Heart right ventricle (tissue), 16 donors: ENCODE results near the gene MFF. TPM values are rescaled to one million over a fixed set of nuclear protein-coding genes. Genes with fewer than 3 reads are reported as not detected.

Source experiments
- ATAC-seq, 8 donors: fragments of 200-7000 bp; cut with Tn5 transposase; one replicate each; pipeline ENCODE4 v1.9.1; 2020; ENCODE audit warnings: mild to moderate bottlenecking in 8 of 8, moderate library complexity in 8 of 8, moderate number of reproducible peaks in 1 of 8
- DNase-seq, 2 donors: peaks; one replicate each; pipeline ENCODE4 v3.0.0-alpha.2; 2020
- H3K27ac ChIP-seq, 10 donors: fragments of 200-600 bp; sonication (generic) in 2 of 10; one replicate each; pipeline versions ENCODE4 v1.5.0 to v1.8.0; 2020 to 2022; ENCODE audit warnings: mild to moderate bottlenecking in 3 of 10
- H3K27me3 ChIP-seq, 7 donors: fragments of 200-600 bp; one replicate each; pipeline ENCODE4 v1.8.0; 2021 to 2022; ENCODE audit warnings: mild to moderate bottlenecking in 2 of 7
- H3K36me3 ChIP-seq, 9 donors: fragments of 200-600 bp; sonication (generic) in 1 of 9; one replicate each; pipeline versions ENCODE4 v1.5.0 to v1.8.0; 2020 to 2022; ENCODE audit warnings: mild to moderate bottlenecking in 2 of 9
- H3K4me1 ChIP-seq, 9 donors: fragments of 200-600 bp; sonication (generic) in 1 of 9; one replicate each; pipeline versions ENCODE4 v1.5.0 to v1.8.0; 2020 to 2022; ENCODE audit warnings: mild to moderate bottlenecking in 4 of 9
- H3K4me3 ChIP-seq, 10 donors: fragments of 200-600 bp; sonication (generic) in 2 of 10; one replicate each; pipeline versions ENCODE4 v1.5.0 to v1.8.0; 2020 to 2022; ENCODE audit warnings: mild to moderate bottlenecking in 7 of 10, moderate library complexity in 2 of 10
- H3K9me3 ChIP-seq, 11 donors: fragments of 200-600 bp in 10 of 11; sonication (generic) in 2 of 11; one replicate each; pipeline versions ENCODE4 v1.5.0 to v1.8.0; 2013 to 2022; ENCODE audit warnings: mild to moderate bottlenecking in 2 of 11, control low read depth in 1 of 11, moderate library complexity in 1 of 11
- CTCF ChIP-seq, 9 donors: fragments of 200-600 bp; sonication (generic) in 2 of 9; IDR thresholded peaks; one replicate each; pipeline versions ENCODE4 v1.5.0 to v1.8.0; 2021 to 2022; ENCODE audit warnings: antibody characterized with exemption in 9 of 9, mild to moderate bottlenecking in 5 of 9, moderate library complexity in 1 of 9
- WGBS, 2 donors: extraction: QIAGEN DNeasy Blood & Tissue Kit; methylation state at CpG; one replicate each; pipeline ENCODE4 v1.1.7; 2013; ENCODE audit warnings: inconsistent platforms in 1 of 2; 5-methylcytosine and 5-hydroxymethylcytosine counted together
- intact Hi-C, 10 donors: fragments of 100-400 bp; cut with DNase I; formaldehyde crosslinking; loops; one replicate each; pipeline versions ENCODE4 v1.11.1 to v1.14.2; 2022
- polyA plus RNA-seq, 2 donors: library from polyadenylated mRNA; stranded (reverse); fragments of 200-250 nt; gene quantifications; one replicate each; pipeline ENCODE4 v1.2.3, GENCODE V29; 2013
- total RNA-seq, 10 donors: library from RNA; stranded (reverse); fragmentation: NEBNext Ultra II Directional in 3 of 10; extraction: Animal tissue kit (Norgen Biotek cat#: 25700) in 3 of 10; gene quantifications; one replicate each; pipeline versions ENCODE4 v1.2.1 to v1.2.4, GENCODE V29; 2021 to 2023
- donor health status: Arrhythmogenic right ventricular cardiomyopathy.
- donor health status: ischemic (EF 13 %, LVEDD 7.1; RV severe dilation, severe dysfunction).
- donor health status: healthy with polysubstance abuse.
- donor health status: DM: no; HTN: yes; CAD: no.
- donor health status: DM: no; HTN: no; CAD: no.
- donor health status: ischemic (EF 25% LVEDD 6.9; RV normal size, moderate dysfunction).
- donor health status: ischemic (EF 25% LVEDD 5.7; RV mildly dilated, moderate dysfunction).
- donor health status: healthy.
- donor health status: DM: yes; HTN: yes; CAD: no.
- donor health status: Ischemic cardiomyopathy.
- donor health status: ischemic (EF 35%, LVEDD 5.7; RV mildly dilated, moderate dysfunction).
- donor health status: nonischemic (EF 11% LVEDD 7.7; RV severe dilation, severe dysfunction).
- donor health status: DM: yes; HTN: yes; CAD: no.
- donor health status: PGD.
- donor health status: ischemic (EF 29% LVEDD 5.4; RV normal size, mild dysfunction).
- donor health status: nonischemic (EF 23%, LVEDD 6.1; RV moderate dilation, normal function).

MFF gene
- total and polyA plus RNA-seq, 12 donors: 58.4 to 102 (median 77.7) TPM

- Histone ChIP-seq H3K9me3 (no peaks in the 10 kb centered on the region), H3K27ac (no peak overlapping the region), H3K4me1 (peaks cover 0 to 10% (median 0%) of the 10 kb centered on the region in 9 donors), H3K4me3 (no peak overlapping the region), H3K36me3 (no peaks in the 10 kb centered on the region), H3K27me3 (no peaks in the 10 kb centered on the region)
- ATAC-seq: no peak
- WGBS, 2 donors: 67 to 77% methylated on average over 4 of the region's 4 CpGs
- TF ChIP-seq CTCF (IDR thresholded peaks at IDR 0.05): no peak
- intact Hi-C loops: no loop called here
- DNase-seq: no peak
Observed at GRCh38 chr2:227397562-227397961, 72.5 kb downstream of the MFF start.

- Histone ChIP-seq H3K36me3 (no peaks in the 10 kb centered on the region), H3K4me1 (peaks cover 0 to 7% (median 0%) of the 10 kb centered on the region in 9 donors), H3K27me3 (no peaks in the 10 kb centered on the region), H3K9me3 (no peaks in the 10 kb centered on the region), H3K27ac (no peak overlapping the region), H3K4me3 (no peak overlapping the region)
- 69 to 89% methylated on average over 4 of the region's 4 CpGs for WGBS, 2 donors
- DNase-seq (no peak), ATAC-seq (no peak)
- TF ChIP-seq CTCF (IDR thresholded peaks at IDR 0.05): no peak
- intact Hi-C loops: no loop called here
Observed at GRCh38 chr2:227398684-227399670, 73.9 kb downstream of the MFF start.

GRCh38 chr2:227401550-227401949 lies 76.5 kb downstream of the MFF start:
- ATAC-seq (no peak), DNase-seq (no peak)
- Histone ChIP-seq H3K4me1 (peaks cover 2 to 29% (median 8%) of the 10 kb centered on the region in 9 donors), H3K36me3 (no peaks in the 10 kb centered on the region), H3K27me3 (no peaks in the 10 kb centered on the region), H3K27ac (no peak overlapping the region), H3K4me3 (no peak overlapping the region), H3K9me3 (no peaks in the 10 kb centered on the region)
- TF ChIP-seq CTCF (IDR thresholded peaks at IDR 0.05): no peak
- intact Hi-C loops: loop anchor here in 4 of 10 donors (10.0 kb wide), 4 partner anchors 63 to 363 kb away; partner anchors contain the start of gene SCYGR5 (in 1 of the 4)
- 40 to 74% methylated on average over 2 of the region's 2 CpGs for WGBS, 2 donors

- ATAC-seq: no peak
- no peak for DNase-seq
- Histone ChIP-seq H3K4me3 (no peak overlapping the region), H3K27ac (no peak overlapping the region), H3K27me3 (no peaks in the 10 kb centered on the region), H3K9me3 (no peaks in the 10 kb centered on the region), H3K4me1 (peaks cover 4 to 37% (median 14%) of the 10 kb centered on the region in 9 donors), H3K36me3 (no peaks in the 10 kb centered on the region)
- intact Hi-C loops: loop anchor here in 4 of 10 donors (10.0 kb wide), 4 partner anchors 62 to 362 kb away; partner anchors contain the start of gene SCYGR5 (in 1 of the 4)
- no peak for TF ChIP-seq CTCF (IDR thresholded peaks at IDR 0.05)
Observed at GRCh38 chr2:227402321-227402720, 77.3 kb downstream of the MFF start.
